B cell (primary cell): Measurements from ENCODE around the gene CNOT8.

Experiments used
- CTCF ChIP-seq: fragments of 200-600 bp; IDR thresholded peaks from one replicate; pipeline ENCODE4 v1.8.0; 2022; ENCODE audit warnings: antibody characterized with exemption, mild to moderate bottlenecking
- EZH2 ChIP-seq: IDR thresholded peaks from 2 replicates; pipeline ENCODE4 v1.6.1; 2012; ENCODE audit warnings: borderline replicate concordance, low read depth, mild to moderate bottlenecking, moderate library complexity, low read length; ENCODE audit not compliant: insufficient read depth, poor library complexity, severe bottlenecking

GRCh38 chr5:154866841-154867240 lies 8.4 kb downstream of the CNOT8 start:
- no peak for TF ChIP-seq CTCF
- no peak for TF ChIP-seq EZH2
